Ascending aorta (tissue), 2 donors: Measurements from ENCODE around the gene NCOA1. TPM values are rescaled to one million over a fixed set of nuclear protein-coding genes. Genes with fewer than 3 reads are reported as not detected.

ENCODE experiments used
- DNase-seq, 2 donors: peaks; one replicate each; pipeline ENCODE4 v3.0.0-alpha.2; 2019; ENCODE audit warnings: low spot score in 2 of 2
- H3K27ac ChIP-seq, 2 donors: fragments of 200-600 bp; sonication (generic); one replicate each; pipeline ENCODE4 v1.5.1; 2016 to 2017; ENCODE audit warnings: mild to moderate bottlenecking in 1 of 2
- H3K27me3 ChIP-seq: fragments of 200-600 bp; sonication (generic); one replicate; pipeline ENCODE4 v1.5.1; 2017
- H3K36me3 ChIP-seq, 2 donors: fragments of 200-600 bp; sonication (generic); one replicate each; pipeline ENCODE4 v1.5.1; 2016
- H3K4me1 ChIP-seq, 2 donors: fragments of 200-600 bp; sonication (generic); one replicate each; pipeline ENCODE4 v1.5.1; 2016 to 2017; ENCODE audit warnings: mild to moderate bottlenecking in 1 of 2
- H3K4me3 ChIP-seq, 2 donors: fragments of 200-600 bp; sonication (generic); one replicate each; pipeline ENCODE4 v1.5.1; 2016 to 2017; ENCODE audit warnings: mild to moderate bottlenecking in 1 of 2
- H3K9me3 ChIP-seq, 2 donors: fragments of 200-600 bp; sonication (generic); one replicate each; pipeline ENCODE4 v1.5.1; 2016
- intact Hi-C: fragments of 100-400 bp; cut with DNase I; formaldehyde crosslinking; loops from one replicate; pipeline ENCODE4 v1.15.1; 2023
- total RNA-seq: library from RNA; depleted of rRNA; stranded (reverse); fragments of >200 nt; gene quantifications from one replicate; pipeline ENCODE4 v1.1.0, GENCODE V29; 2016
- TF ChIP-seq, protein P1 (sequence below), 3 experiments: fragments of 200-600 bp in 2 of 3; fragments of 450-650 bp in 1 of 3; sonication (generic) in 2 of 3; IDR thresholded peaks; one replicate each; pipeline ENCODE4 v1.5.1; 2016 to 2019; ENCODE audit warnings: antibody characterized with exemption in 3 of 3, mild to moderate bottlenecking in 1 of 3, moderate library complexity in 1 of 3

NCOA1 gene
- total RNA-seq, 1 donor from 2014 or later = 19.3 TPM

DNA sequence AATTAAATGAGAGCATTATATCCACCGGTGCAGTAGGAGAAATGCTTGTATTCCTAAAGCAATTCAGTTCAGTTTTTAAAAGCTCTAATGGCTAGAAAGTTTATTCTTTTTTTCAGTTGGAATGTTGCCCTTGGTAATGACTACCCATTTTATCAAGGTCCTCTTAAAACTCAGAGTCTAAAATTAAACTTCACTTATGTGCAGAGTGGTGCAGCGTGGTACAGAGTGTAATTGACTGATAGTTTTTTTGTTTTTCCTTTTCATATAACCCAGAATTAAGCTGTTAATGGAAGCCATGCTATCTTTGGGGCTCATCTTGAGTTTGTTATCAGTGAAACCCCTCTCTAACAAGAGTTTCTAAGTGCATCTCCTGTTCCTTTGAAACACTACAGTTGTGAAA, 21.4 kb downstream of the NCOA1 start:
- DNase-seq = no peak
- H3K4me1 ChIP-seq = peaks cover 5 to 24% of the 10 kb centered on the region in 2 donors
- H3K4me3 ChIP-seq = peak overlapping the region; percentile 12 to 21
- TF ChIP-seq, protein P1, sequence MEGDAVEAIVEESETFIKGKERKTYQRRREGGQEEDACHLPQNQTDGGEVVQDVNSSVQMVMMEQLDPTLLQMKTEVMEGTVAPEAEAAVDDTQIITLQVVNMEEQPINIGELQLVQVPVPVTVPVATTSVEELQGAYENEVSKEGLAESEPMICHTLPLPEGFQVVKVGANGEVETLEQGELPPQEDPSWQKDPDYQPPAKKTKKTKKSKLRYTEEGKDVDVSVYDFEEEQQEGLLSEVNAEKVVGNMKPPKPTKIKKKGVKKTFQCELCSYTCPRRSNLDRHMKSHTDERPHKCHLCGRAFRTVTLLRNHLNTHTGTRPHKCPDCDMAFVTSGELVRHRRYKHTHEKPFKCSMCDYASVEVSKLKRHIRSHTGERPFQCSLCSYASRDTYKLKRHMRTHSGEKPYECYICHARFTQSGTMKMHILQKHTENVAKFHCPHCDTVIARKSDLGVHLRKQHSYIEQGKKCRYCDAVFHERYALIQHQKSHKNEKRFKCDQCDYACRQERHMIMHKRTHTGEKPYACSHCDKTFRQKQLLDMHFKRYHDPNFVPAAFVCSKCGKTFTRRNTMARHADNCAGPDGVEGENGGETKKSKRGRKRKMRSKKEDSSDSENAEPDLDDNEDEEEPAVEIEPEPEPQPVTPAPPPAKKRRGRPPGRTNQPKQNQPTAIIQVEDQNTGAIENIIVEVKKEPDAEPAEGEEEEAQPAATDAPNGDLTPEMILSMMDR (IDR thresholded peaks at IDR 0.05) = no peak
- H3K27ac ChIP-seq = peak overlapping the region in 1 of 2 donors; percentile 5
- H3K9me3 ChIP-seq = no peaks in the 10 kb centered on the region
- intact Hi-C loops = no loop called here
- H3K36me3 ChIP-seq = no peaks in the 10 kb centered on the region
- H3K27me3 ChIP-seq = no peaks in the 10 kb centered on the region

DNA sequence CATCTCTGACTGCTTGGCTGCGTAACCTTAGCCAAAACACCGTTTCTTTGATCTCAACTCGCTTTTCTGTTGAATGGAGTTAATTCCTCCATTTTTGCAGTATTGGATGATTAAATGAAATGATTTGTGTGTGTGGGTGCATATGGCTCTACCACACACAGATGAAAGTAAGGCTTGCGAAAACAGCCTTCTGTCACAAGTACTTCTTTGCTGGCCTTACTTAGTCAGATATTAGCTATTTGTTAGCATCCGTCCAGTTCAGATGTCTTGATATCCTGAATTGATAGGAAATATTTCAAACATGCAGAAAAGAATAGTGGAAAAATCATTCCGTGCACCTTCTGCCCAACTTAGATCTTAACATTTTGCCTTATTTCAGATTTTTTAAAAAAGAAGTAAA, 21.8 kb downstream of the NCOA1 start:
- TF ChIP-seq, protein P1 (IDR thresholded peaks at IDR 0.05) = no peak
- no peak for DNase-seq
- no peaks in the 10 kb centered on the region for H3K9me3 ChIP-seq
- peak overlapping the region in 1 of 2 donors; percentile 12 for H3K4me3 ChIP-seq
- no peaks in the 10 kb centered on the region for H3K27me3 ChIP-seq
- peak overlapping the region in 1 of 2 donors; percentile 5 for H3K27ac ChIP-seq
- intact Hi-C loops = no loop called here
- peaks cover 5 to 24% of the 10 kb centered on the region in 2 donors for H3K4me1 ChIP-seq
- no peaks in the 10 kb centered on the region for H3K36me3 ChIP-seq

DNA sequence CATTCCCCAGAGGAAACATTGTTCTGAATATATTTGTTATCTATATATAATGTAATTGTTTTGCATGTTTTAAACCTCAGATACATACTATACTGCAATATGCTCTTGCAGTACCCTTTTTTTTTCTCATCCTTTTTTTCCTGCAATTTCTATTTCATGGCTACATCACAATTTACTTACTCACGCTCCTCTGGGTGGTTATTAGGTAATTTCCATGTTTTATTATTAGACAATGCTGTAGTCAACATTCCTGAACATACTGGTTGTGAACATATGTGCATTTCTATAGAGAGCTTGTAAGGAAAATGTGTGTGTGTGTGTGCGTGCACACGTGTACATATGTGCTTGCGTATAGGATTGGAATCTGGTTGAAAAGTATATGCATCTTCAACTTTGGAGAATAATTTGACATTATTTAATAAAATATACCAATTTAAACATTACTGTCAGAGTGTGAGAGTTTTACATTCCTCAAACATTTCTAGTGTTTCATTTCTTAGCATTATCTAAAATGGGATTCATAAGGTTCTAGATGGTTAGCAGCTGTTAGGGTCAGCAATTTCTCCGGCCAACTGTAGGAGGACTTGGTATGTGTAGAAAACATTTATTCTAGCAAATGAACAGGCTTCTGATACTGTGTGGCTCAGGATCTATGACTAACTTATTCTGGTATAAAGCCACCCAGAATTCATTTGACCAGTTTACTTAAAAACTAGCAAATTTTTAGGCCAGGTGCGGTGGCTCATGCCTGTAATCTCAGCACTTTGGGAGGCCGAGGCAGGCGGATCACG, 22.4 kb downstream of the NCOA1 start:
- DNase-seq = no peak
- H3K27ac ChIP-seq = no peak overlapping the region
- H3K4me3 ChIP-seq = no peak overlapping the region
- H3K36me3 ChIP-seq = no peaks in the 10 kb centered on the region
- intact Hi-C loops = no loop called here
- H3K4me1 ChIP-seq = peaks cover 5 to 24% of the 10 kb centered on the region in 2 donors
- H3K27me3 ChIP-seq = no peaks in the 10 kb centered on the region
- TF ChIP-seq, protein P1 (IDR thresholded peaks at IDR 0.05) = no peak
- H3K9me3 ChIP-seq = no peaks in the 10 kb centered on the region

DNA sequence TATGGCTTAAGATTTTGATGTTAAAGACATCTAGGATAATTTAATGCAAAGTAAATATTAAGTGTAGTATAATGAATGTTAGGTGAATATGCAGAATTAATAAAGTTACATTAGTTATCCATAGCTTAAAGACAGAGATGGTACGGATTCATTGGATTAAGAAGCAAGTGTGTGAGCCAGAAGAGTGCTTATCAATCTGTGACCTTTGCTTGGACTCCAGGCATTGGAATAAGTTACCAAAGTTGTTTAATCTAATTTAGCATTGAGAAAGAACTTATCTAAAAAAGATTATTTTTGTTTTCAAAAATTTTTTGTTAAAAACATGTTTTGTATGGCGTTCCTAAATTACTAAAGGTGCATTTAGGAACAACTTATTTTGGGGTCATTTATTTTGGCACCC, 23.8 kb downstream of the NCOA1 start:
- intact Hi-C loops = no loop called here
- H3K27ac ChIP-seq = no peak overlapping the region
- H3K4me3 ChIP-seq = no peak overlapping the region
- H3K36me3 ChIP-seq = no peaks in the 10 kb centered on the region
- TF ChIP-seq, protein P1 (IDR thresholded peaks at IDR 0.05) = no peak
- H3K27me3 ChIP-seq = no peaks in the 10 kb centered on the region
- H3K9me3 ChIP-seq = no peaks in the 10 kb centered on the region
- peaks cover 5 to 21% of the 10 kb centered on the region in 2 donors for H3K4me1 ChIP-seq
- DNase-seq = no peak

DNA sequence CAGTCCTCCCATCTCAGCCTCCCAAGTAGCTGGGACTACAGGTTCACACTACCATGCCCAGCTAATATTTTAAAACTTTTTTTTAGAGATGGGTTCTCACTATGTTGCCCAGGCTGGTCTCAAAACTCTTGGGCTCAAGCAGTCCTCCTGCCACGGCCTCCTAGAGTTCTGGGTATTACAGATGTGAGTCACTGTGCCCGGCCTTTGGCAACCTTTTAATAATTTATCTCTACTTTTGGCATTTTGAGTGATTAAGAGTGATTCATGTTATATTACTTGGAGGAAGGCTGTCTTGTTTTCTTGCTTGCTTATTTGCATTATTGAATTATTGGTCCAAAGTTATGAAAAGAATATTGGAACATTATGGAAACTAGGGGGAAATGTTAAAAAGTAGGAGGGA, 24.3 kb downstream of the NCOA1 start:
- H3K4me3 ChIP-seq = no peak overlapping the region
- no peaks in the 10 kb centered on the region for H3K36me3 ChIP-seq
- peaks cover 5 to 21% of the 10 kb centered on the region in 2 donors for H3K4me1 ChIP-seq
- intact Hi-C loops = no loop called here
- no peaks in the 10 kb centered on the region for H3K27me3 ChIP-seq
- no peaks in the 10 kb centered on the region for H3K9me3 ChIP-seq
- TF ChIP-seq, protein P1 (IDR thresholded peaks at IDR 0.05) = no peak
- H3K27ac ChIP-seq = no peak overlapping the region
- DNase-seq = no peak
